Measurements from ENCODE around the gene MACROD2. TPM values are rescaled to one million over a fixed set of nuclear protein-coding genes. Genes with fewer than 3 reads are reported as not detected.
"Not testable (repeated sequence)": the region's sequence is repeated elsewhere in the genome, so short reads cannot be mapped to it uniquely, and the experiment has no call there.

MACROD2 gene
- polyA plus RNA-seq, 1 experiment = 0.47 TPM

GRCh38 chr20:15515691-15516090 is 1520.4 kb downstream of the MACROD2 start:
- no peak for DNase-seq (ENCODE audit: low read depth)
- TF ChIP-seq, protein P1, sequence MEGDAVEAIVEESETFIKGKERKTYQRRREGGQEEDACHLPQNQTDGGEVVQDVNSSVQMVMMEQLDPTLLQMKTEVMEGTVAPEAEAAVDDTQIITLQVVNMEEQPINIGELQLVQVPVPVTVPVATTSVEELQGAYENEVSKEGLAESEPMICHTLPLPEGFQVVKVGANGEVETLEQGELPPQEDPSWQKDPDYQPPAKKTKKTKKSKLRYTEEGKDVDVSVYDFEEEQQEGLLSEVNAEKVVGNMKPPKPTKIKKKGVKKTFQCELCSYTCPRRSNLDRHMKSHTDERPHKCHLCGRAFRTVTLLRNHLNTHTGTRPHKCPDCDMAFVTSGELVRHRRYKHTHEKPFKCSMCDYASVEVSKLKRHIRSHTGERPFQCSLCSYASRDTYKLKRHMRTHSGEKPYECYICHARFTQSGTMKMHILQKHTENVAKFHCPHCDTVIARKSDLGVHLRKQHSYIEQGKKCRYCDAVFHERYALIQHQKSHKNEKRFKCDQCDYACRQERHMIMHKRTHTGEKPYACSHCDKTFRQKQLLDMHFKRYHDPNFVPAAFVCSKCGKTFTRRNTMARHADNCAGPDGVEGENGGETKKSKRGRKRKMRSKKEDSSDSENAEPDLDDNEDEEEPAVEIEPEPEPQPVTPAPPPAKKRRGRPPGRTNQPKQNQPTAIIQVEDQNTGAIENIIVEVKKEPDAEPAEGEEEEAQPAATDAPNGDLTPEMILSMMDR (IDR thresholded peaks at IDR 0.05; ENCODE audit: insufficient read depth, low read depth, low read length) = no peak
- no peaks in the 10 kb centered on the region for H3K27me3 ChIP-seq (ENCODE audit: control insufficient read depth, insufficient read depth, low read length)
- ChIA-PET CTCF (interaction anchor here (0.6 kb wide), 1 partner anchor 527 kb away, joined by 3 read pairs; no protein-coding TSS in a partner anchor), POLR2A (no interaction called here)
- H3K36me3 ChIP-seq (ENCODE audit: control insufficient read depth, insufficient read depth, low read length) = no peaks in the 10 kb centered on the region
- H3K4me3 ChIP-seq (ENCODE audit: low read depth, low read length) = no peak overlapping the region

DNA sequence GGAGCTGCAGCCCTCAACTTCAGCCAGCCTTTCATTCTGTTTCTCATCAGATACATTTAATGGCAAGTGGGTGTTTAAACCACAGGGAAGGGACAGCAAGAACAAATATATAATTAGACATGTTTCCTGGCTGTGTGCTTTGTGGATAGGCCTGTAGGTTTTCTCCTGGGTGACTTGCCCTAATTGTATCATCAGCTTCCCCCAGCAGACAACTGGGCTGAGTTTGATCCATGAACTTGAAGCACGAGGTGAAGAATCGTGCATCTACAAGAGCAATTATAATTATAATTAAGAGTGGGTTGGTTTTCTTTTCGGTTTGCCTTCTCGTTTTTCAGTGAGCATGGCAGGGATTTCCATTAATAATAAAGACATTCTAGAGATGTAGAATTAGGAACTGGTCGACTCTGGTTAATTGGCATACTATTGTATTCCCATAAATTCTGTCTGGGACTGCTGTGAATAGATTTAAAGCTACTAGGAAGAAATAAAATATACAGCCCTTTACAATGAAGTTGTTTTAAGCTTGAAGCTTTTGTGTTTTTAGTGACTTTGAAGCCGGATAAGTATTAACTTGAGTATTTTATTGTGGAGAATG is 1525.7 kb downstream of the MACROD2 start:
- Histone ChIP-seq H3K4me3 (ENCODE audit: low read depth, low read length) (no peak overlapping the region), H3K36me3 (ENCODE audit: control insufficient read depth, insufficient read depth, low read length) (no peaks in the 10 kb centered on the region), H3K27me3 (ENCODE audit: control insufficient read depth, insufficient read depth, low read length) (no peaks in the 10 kb centered on the region)
- ChIA-PET POLR2A (no interaction called here), CTCF (interaction anchor here (1.3 kb wide), 1 partner anchor 11 kb away, joined by 3 read pairs; no protein-coding TSS in a partner anchor)
- TF ChIP-seq, protein P1 (IDR thresholded peaks at IDR 0.05; ENCODE audit: insufficient read depth, low read depth, low read length) = no peak
- DNase-seq (ENCODE audit: low read depth) = no peak

- no peak for DNase-seq (ENCODE audit: low read depth)
- Histone ChIP-seq H3K27me3 (ENCODE audit: control insufficient read depth, insufficient read depth, low read length) (no peaks in the 10 kb centered on the region), H3K4me3 (ENCODE audit: low read depth, low read length) (no peak overlapping the region), H3K36me3 (ENCODE audit: control insufficient read depth, insufficient read depth, low read length) (no peaks in the 10 kb centered on the region)
- ChIA-PET POLR2A (no interaction called here), CTCF (interaction anchor here (2.5 kb wide), 1 partner anchor 9 kb away, joined by 9 read pairs; no protein-coding TSS in a partner anchor)
- TF ChIP-seq, protein P1 (IDR thresholded peaks at IDR 0.05; ENCODE audit: insufficient read depth, low read depth, low read length) = no peak
Observed at GRCh38 chr20:15523400-15523799, 1528.1 kb downstream of the MACROD2 start.

GRCh38 chr20:15528391-15529111 is 1533.2 kb downstream of the MACROD2 start:
- no peaks in the 10 kb centered on the region for H3K36me3 ChIP-seq (ENCODE audit: control insufficient read depth, insufficient read depth, low read length)
- CTCF ChIA-PET = no interaction called here
- no peak overlapping the region for H3K4me3 ChIP-seq (ENCODE audit: low read depth, low read length)
- no peak for DNase-seq (ENCODE audit: low read depth)
- TF ChIP-seq, protein P1 (IDR thresholded peaks at IDR 0.05; ENCODE audit: insufficient read depth, low read depth, low read length) = no peak
- no peaks in the 10 kb centered on the region for H3K27me3 ChIP-seq (ENCODE audit: control insufficient read depth, insufficient read depth, low read length)
- POLR2A ChIA-PET = no interaction called here

DNA sequence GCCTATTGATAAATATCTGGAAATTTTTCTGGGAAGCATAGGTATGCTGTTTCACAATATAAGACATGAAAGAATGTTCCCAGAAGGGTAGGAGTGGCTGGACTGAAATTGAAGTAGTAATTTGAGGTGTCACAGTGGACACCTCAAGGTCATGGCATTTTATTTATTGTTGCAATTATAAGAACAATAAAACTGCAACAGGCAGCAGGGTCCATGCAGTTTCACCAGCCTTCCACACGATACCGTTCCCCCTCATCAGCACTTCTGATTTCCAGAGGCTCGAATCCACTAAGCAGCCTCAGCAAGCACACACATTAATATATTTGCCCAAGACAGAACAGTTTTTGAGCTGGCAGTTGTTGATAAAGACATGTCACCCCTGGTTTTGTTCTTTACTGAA is 1540.5 kb downstream of the MACROD2 start:
- POLR2A ChIA-PET = no interaction called here
- Histone ChIP-seq H3K36me3 (ENCODE audit: control insufficient read depth, insufficient read depth, low read length) (no peaks in the 10 kb centered on the region), H3K4me3 (ENCODE audit: low read depth, low read length) (no peak overlapping the region), H3K27me3 (ENCODE audit: control insufficient read depth, insufficient read depth, low read length) (no peaks in the 10 kb centered on the region)
- DNase-seq (ENCODE audit: low read depth) = no peak
- TF ChIP-seq, protein P1 (IDR thresholded peaks at IDR 0.05; ENCODE audit: insufficient read depth, low read depth, low read length) = no peak
- CTCF ChIA-PET = no interaction called here

- H3K4me3 ChIP-seq (ENCODE audit: low read depth, low read length); POLR2A ChIA-PET; CTCF ChIA-PET; H3K36me3 ChIP-seq (ENCODE audit: control insufficient read depth, insufficient read depth, low read length); H3K27me3 ChIP-seq (ENCODE audit: control insufficient read depth, insufficient read depth, low read length); DNase-seq (ENCODE audit: low read depth): not testable (repeated sequence)
Observed at GRCh38 chr20:15537200-15537599, 1541.9 kb downstream of the MACROD2 start.

All from BJ (cell line).